ENCODE results near the gene SCARB2. TPM values are rescaled to one million over a fixed set of nuclear protein-coding genes. Genes with fewer than 3 reads are reported as not detected.

Gene SCARB2
- polyA plus RNA-seq, 1 donor: 139 TPM

DNA sequence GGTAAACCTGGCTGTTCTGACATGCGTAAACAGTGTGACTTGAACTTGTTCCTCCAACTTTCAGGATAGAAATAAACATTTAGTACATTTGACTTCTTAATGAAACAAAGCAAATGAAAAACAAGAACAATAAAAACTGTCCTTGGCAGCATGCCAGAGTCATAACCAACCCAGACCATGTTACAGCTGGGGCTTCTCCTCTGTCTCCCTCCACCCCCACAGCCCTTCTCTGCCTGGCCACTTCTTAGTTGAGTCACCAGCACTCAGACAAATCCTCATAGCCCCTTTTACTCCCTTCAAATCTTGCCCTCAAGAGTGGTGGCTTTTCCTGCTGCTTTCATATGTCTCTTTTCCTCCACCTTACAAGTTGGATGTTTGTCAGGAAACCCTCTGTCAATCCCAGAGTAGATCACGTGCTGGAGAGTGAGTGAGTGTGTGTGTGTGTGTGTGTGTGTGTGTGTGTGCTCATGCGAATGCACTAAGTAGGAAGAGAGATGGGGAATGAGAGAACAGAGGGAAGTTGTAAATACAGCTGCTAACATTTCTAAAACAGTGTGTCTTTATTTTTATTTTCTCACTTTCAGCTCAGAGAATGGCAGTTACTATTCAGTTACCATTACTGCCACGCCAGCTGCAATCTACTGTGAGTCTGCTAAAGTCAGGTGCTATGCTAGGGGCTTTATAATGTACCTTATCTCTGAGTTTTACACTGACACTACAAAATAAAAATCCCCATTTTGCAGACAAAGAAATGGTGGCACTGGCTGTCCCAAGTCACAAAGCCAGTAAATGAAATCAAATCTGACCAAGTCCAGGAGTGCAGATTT is 15.0 kb downstream of the SCARB2 start:
- DNase-seq (ENCODE audit: low read depth): no peak

DNA sequence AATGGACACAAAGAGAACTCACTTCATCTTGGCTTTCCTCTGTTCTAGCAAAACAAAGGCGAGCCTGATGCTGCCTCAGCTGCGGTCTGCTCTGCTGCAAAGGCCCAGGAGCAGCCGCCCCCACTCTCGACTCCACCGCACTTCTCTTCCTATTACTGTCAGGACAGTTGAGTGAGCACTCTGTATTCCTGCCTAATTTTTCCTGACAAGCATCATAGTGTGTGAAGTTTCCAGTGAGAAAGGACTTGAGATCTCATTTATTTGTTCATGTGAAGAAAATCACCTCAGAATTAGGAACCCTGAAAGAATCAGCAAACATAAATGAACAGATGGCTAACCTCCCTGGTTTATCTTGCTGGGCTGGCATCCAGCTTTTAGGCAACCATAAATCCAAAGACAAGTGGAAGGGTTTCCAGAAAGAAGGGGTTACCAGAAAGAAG is 15.6 kb downstream of the SCARB2 start:
- DNase-seq (ENCODE audit: low read depth): no peak

GRCh38 chr4:76197031-76197743 is 16.4 kb downstream of the SCARB2 start:
- DNase-seq (ENCODE audit: low read depth): no peak

GRCh38 chr4:76196376-76196775 is 17.2 kb downstream of the SCARB2 start:
- no peak for DNase-seq (ENCODE audit: low read depth)

DNA sequence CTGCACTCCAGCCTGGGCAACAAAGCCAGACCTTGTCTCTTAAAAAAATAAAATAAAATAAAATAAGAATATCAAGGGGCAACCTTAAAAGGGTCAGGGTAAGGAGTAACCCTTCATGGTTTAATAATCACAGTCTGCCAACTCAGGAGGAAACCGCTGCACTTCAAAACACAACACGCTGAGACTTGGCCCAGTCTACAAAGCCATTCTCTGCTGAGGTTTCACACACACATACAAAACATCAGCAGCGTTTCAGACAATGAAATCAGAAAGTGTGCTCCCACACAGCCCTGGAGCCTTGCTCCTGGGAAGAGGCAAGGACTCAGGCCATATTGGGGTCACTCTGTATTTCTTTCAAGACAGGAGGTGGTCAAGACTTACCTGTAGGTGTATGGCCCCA is 18.3 kb downstream of the SCARB2 start:
- DNase-seq (ENCODE audit: low read depth): no peak

DNA sequence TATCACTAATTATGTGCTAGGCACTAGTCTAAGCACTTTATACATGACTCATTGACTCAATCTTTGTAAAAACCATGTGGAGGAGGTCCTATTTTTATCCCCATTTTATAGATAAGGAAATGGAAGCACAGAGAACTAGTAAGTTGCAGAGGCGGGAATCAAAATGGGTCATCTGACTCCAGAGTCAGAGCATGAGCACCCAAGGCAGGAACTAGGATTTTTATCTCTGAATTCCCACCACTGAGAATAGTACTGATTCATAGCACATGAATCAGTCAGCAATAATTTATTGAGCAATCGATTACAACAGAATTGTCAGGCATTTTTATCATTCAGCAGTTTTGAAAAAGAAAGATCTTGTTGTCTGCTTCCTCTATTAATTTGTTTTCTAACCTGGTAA is 19.3 kb downstream of the SCARB2 start:
- no peak for DNase-seq (ENCODE audit: low read depth)

DNA sequence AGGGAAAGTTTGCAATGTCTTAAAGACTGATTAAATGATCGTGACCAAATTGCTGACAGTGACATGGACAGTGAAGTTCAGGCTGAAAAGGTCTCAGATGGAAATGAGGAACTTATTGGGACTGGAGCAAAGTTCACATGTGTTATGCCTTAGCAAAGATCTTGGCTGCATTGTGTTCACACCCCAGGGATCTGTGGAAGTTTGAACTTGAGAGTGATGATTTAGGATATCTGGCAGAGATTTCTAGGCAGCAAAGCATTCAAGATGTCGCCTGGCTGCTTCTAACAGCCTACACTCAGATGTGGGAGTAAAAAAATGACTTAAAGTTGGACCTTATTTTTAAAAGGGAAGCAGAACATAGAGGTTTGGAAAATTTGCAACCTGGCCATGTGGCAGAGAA is 21.4 kb downstream of the SCARB2 start:
- DNase-seq (ENCODE audit: low read depth): no peak

GRCh38 chr4:76188557-76188956 is 25.1 kb downstream of the SCARB2 start:
- DNase-seq (ENCODE audit: low read depth): no peak

DNA sequence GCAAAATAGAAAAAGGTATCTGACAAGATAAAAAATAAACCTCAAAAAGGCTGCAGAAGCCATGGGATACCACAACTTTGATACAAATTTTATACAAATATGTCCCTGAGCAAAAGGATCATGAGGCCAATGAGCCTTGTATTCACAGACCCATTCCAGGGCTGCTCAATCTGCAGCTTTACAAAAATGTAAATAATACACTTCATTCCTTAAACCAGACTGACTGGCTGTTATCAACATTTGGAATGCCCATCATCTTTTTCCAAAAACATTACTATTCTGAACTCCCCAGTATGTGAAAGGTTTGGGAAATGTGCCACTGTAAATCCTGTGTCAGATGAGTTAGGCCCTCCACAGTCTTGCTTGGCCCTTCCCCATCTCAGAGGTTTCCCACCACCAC is 25.5 kb downstream of the SCARB2 start:
- no peak for DNase-seq (ENCODE audit: low read depth)

- DNase-seq (ENCODE audit: low read depth): no peak
These were observed 26.5 kb downstream of the SCARB2 start for GRCh38 chr4:76187152-76187551.

- no peak for DNase-seq (ENCODE audit: low read depth)
These were observed 31.2 kb downstream of the SCARB2 start for GRCh38 chr4:76182463-76182862.

DNA sequence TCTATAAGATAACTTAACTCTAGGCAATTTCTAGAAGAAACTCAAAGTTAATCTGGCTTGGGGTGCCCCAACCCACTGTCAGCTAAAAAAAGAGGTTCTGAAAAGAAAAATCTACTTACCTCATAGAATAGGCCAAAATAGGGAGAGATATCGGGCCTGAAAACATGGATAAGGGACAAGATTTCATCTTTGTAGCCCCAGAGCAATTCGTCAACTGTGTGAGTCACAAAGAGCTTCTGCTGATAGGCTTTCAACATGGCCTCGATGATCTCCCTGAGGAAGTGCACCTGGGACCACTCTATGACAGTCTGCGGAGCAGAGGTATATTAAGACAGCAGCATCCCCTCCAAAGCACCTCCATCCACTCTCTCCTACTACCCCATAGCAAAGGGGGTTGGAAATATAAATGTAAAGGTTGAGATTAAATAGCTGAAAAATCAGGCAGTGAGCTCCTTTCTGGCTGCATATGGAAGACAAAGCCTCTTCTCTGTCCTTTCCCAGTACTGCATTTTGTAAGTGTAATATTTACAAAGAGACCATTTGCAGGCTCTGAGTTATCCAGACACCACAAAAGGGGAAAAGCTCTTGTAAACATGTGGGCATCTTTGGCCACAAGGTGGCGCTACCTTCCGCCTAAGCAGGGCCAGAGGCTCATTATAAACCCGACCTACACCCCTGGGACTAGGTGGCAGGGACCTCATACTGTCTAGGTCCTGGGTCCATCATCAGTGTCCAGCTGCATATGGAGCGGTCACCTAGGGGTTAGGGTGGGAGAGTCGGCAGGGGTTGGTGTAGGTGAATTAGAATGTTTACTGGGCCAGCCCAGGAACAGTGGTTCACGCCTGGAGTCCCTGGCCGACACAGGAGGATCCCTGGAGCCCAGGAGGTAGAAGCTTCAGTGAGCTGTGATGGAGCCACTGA is 34.0 kb downstream of the SCARB2 start:
- no peak for DNase-seq (ENCODE audit: low read depth)

GRCh38 chr4:76178296-76178695 is 35.3 kb downstream of the SCARB2 start:
- no peak for DNase-seq (ENCODE audit: low read depth)

DNA sequence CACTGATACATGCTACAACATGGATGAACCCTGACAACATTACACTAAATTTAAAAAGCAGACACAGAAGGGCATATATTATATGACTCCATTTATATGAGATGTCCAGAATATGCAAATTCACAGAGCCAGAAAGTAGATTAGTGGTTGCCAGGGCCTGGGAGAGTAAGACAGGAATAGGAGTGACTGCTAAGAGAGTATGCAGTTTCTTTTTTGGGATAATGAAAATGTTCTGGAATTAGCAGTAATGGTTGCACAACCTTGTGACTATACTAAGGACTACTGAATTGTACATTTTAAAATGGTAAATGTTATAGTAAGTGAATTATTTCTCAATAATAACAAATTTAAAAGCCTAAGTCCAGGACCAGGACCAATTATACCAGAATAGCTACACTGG is 35.9 kb downstream of the SCARB2 start:
- DNase-seq (ENCODE audit: low read depth): no peak

GRCh38 chr4:76175336-76175735 is 38.3 kb downstream of the SCARB2 start:
- DNase-seq (ENCODE audit: low read depth): no peak

GRCh38 chr4:76174216-76174615 is 39.4 kb downstream of the SCARB2 start:
- no peak for DNase-seq (ENCODE audit: low read depth)

DNA sequence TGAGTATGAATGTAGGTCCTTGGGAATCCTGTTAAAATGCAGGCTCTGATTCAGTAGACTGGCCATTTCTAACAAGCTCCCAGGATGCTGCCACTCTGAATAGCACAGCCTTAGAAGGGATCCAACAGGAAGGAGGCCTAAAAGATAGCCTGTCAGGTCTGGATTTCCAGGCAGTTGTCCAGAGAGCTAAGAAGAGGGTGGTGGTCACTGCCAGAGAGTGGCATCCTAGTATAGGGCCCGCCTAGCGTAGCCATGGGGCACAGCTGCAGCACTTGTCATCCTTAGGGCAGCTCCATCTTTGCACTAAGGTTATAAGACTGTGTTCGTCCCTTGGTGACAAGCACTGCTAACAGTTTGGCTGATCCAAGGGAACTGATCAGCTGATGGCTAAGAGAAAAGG is 44.9 kb downstream of the SCARB2 start:
- no peak for DNase-seq (ENCODE audit: low read depth)

GRCh38 chr4:76166480-76166879 is 47.1 kb downstream of the SCARB2 start:
- DNase-seq (ENCODE audit: low read depth): no peak

- DNase-seq (ENCODE audit: low read depth): no peak
These were observed 53.3 kb downstream of the SCARB2 start for GRCh38 chr4:76160355-76160754.

DNA sequence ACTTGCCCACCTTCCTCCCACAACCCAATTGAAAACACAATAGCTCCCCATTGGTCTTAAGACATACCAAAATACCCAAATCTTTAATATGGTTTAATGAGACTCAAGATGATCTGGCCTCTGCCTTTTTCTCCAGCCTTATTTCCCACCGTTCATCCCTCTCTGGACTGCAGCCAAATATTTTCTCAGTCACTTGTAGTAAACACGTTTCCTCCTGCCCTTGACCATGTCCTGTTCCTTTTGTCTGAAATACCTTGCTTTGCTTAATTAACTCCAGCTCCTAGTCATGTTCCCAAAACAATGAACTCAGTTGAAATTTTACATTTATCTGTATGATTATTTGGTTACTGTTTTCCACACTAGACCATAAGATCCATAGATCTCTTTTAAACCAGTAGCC is 57.0 kb downstream of the SCARB2 start:
- DNase-seq (ENCODE audit: low read depth): no peak

- DNase-seq (ENCODE audit: low read depth): no peak
These were observed 57.6 kb downstream of the SCARB2 start for GRCh38 chr4:76155979-76156378.

DNA sequence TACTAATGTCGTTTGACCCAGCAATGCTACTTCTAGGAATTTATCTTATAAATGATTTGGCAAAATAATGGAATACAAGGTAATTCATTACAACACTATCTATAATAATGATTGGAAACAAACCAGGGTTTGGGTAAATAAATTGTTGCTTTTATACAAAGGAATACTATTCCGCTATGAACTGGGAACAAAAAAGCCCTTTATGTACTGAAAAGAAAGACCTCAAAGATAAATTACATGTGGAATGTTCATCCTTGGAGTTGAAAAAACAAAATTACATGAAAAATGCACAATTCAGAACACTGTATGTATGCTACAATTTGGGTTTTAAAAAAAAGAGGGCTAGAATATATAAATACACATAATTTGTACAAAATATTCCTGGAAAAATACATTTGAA is 60.3 kb downstream of the SCARB2 start:
- no peak for DNase-seq (ENCODE audit: low read depth)

Data from forelimb muscle (tissue), 1 donor.